NCI-H2196 treated with DMSO at 0.1 percent for 48 hours (cell line): ENCODE data around the gene SIX2.

Experiments used
- DNase-seq: peaks from one replicate; lab custom pipeline; 2025; ENCODE audit not compliant: unreplicated experiment; lab: John Stamatoyannopoulos, UW

SIX2 gene

GRCh38 chr2:44967727-44968432 is 41.4 kb downstream of the SIX2 start:
- no peak for DNase-seq

GRCh38 chr2:44967056-44967455 is 42.2 kb downstream of the SIX2 start:
- no peak for DNase-seq

- DNase-seq, result no peak
Measured at GRCh38 chr2:44965684-44966083, 43.6 kb downstream of the SIX2 start.

GRCh38 chr2:44964752-44965236 is 44.5 kb downstream of the SIX2 start:
- no peak for DNase-seq

- no peak for DNase-seq
Measured at GRCh38 chr2:44962176-44962695, 47.0 kb downstream of the SIX2 start.

- no peak for DNase-seq
Measured at GRCh38 chr2:44960871-44961270, 48.4 kb downstream of the SIX2 start.

GRCh38 chr2:44959855-44960254 is 49.4 kb downstream of the SIX2 start:
- no peak for DNase-seq

- no peak for DNase-seq
Measured at GRCh38 chr2:44957656-44958327, 51.5 kb downstream of the SIX2 start.

GRCh38 chr2:44956843-44957242 is 52.4 kb downstream of the SIX2 start:
- DNase-seq, result peak; percentile 14

- peak; percentile 37 for DNase-seq
Measured at GRCh38 chr2:44955593-44956392, 53.5 kb downstream of the SIX2 start.
